CD14-positive monocyte (primary cell): ENCODE results near the gene OTUD3. TPM values are rescaled to one million over a fixed set of nuclear protein-coding genes. Genes with fewer than 3 reads are reported as not detected.
A peak's percentile ranks its signal among the peaks of the same experiment; 100 is the strongest.

Experiments
- DNase-seq, 3 donors: peaks; one replicate each; pipeline ENCODE4 v3.0.0-alpha.2; 2011 to 2022
- H2AFZ ChIP-seq: 2 replicates; pipeline ENCODE4 v1.6.0; 2012; ENCODE audit warnings: mild to moderate bottlenecking, low read depth, low read length, inconsistent platforms; ENCODE audit not compliant: insufficient read depth, poor library complexity, severe bottlenecking
- H3K27ac ChIP-seq, 2 donors: 1 replicate in 1 of 2; 2 replicates in 1 of 2; pipeline ENCODE4 v1.5.1; 2012 to 2013; ENCODE audit warnings: low read length in 2 of 2, control low read depth in 1 of 2, inconsistent platforms in 1 of 2, low read depth in 1 of 2, mild to moderate bottlenecking in 1 of 2
- H3K27me3 ChIP-seq, 2 donors: one replicate each; pipeline versions ENCODE4 v1.6.0 to v1.6.1; 2011 to 2013; ENCODE audit warnings: low read length in 2 of 2; ENCODE audit not compliant: control insufficient read depth in 2 of 2, insufficient read depth in 2 of 2
- H3K36me3 ChIP-seq, 2 donors: replicated peaks in 1 of 2; 1 replicate in 1 of 2; 2 replicates in 1 of 2; pipeline versions ENCODE4 v1.5.1 to v1.6.1; 2012 to 2013; ENCODE audit warnings: low read length in 2 of 2, control low read depth in 1 of 2, inconsistent platforms in 1 of 2, mild to moderate bottlenecking in 1 of 2; ENCODE audit not compliant: insufficient read depth in 2 of 2, control insufficient read depth in 1 of 2
- H3K4me1 ChIP-seq, 2 donors: 1 replicate in 1 of 2; 2 replicates in 1 of 2; pipeline versions ENCODE4 v1.5.1 to v1.6.1; 2012 to 2013; ENCODE audit warnings: low read length in 2 of 2, control low read depth in 1 of 2, inconsistent platforms in 1 of 2, mild to moderate bottlenecking in 1 of 2, moderate library complexity in 1 of 2; ENCODE audit not compliant: insufficient read depth in 2 of 2, control insufficient read depth in 1 of 2
- H3K4me2 ChIP-seq: replicated peaks from 2 replicates; pipeline ENCODE3; 2012; ENCODE audit warnings: low read length, moderate library complexity, mild to moderate bottlenecking; ENCODE audit not compliant: poor library complexity, severe bottlenecking; ENCODE audit errors: extremely low read depth
- H3K4me3 ChIP-seq, 3 experiments: fragments of 200-600 bp in 1 of 3; sonication (generic) in 1 of 3; replicated peaks in 1 of 3; 1 replicate in 2 of 3; 2 replicates in 1 of 3; pipeline ENCODE4 v1.5.1; 2011 to 2013; ENCODE audit warnings: low read length in 3 of 3, mild to moderate bottlenecking in 3 of 3, control low read depth in 2 of 3, low read depth in 2 of 3, inconsistent platforms in 1 of 3, moderate library complexity in 1 of 3
- H3K79me2 ChIP-seq: 2 replicates; pipeline ENCODE4 v1.6.0; 2012; ENCODE audit warnings: mild to moderate bottlenecking, control low read depth, inconsistent platforms, low read length, moderate library complexity; ENCODE audit not compliant: insufficient read depth
- H3K9ac ChIP-seq: 2 replicates; pipeline ENCODE4 v1.6.0; 2017; ENCODE audit warnings: low read length, mild to moderate bottlenecking; ENCODE audit not compliant: insufficient read depth, poor library complexity, severe bottlenecking
- H3K9me3 ChIP-seq, 2 donors: replicated peaks in 1 of 2; 1 replicate in 1 of 2; 2 replicates in 1 of 2; pipeline versions ENCODE4 v1.5.1 to v1.6.1; 2012 to 2013; ENCODE audit warnings: low read length in 2 of 2, control low read depth in 1 of 2; ENCODE audit not compliant: control insufficient read depth in 1 of 2, insufficient read depth in 1 of 2
- H4K20me1 ChIP-seq: 2 replicates; pipeline ENCODE4 v1.6.0; 2012; ENCODE audit warnings: mild to moderate bottlenecking, low read length, control low read depth, moderate library complexity; ENCODE audit not compliant: insufficient read depth
- H3K27ac Mint-ChIP-seq, 7 donors: one replicate each; pipeline ENCODE4 v1.8.0; 2020; ENCODE audit warnings: mild to moderate bottlenecking in 7 of 7, mixed read lengths in 7 of 7, moderate library complexity in 6 of 7, inconsistent platforms in 2 of 7
- H3K27me3 Mint-ChIP-seq, 3 donors: one replicate each; pipeline ENCODE4 v1.8.0; 2021 to 2022; ENCODE audit warnings: low read depth in 3 of 3, mild to moderate bottlenecking in 3 of 3, mixed read lengths in 3 of 3, moderate library complexity in 3 of 3, inconsistent platforms in 1 of 3
- H3K36me3 Mint-ChIP-seq, 2 donors: one replicate each; pipeline ENCODE4 v1.8.0; 2020; ENCODE audit warnings: mixed read lengths in 2 of 2, inconsistent platforms in 1 of 2, mild to moderate bottlenecking in 1 of 2
- H3K4me1 Mint-ChIP-seq: one replicate; pipeline ENCODE4 v1.8.0; 2020; ENCODE audit warnings: mild to moderate bottlenecking, mixed read lengths
- H3K4me3 Mint-ChIP-seq, 2 donors: one replicate each; pipeline ENCODE4 v1.8.0; 2020; ENCODE audit warnings: mild to moderate bottlenecking in 2 of 2, mixed read lengths in 2 of 2, moderate library complexity in 1 of 2
- H3K9me3 Mint-ChIP-seq, 7 donors: one replicate each; pipeline ENCODE4 v1.8.0; 2020 to 2022; ENCODE audit warnings: mixed read lengths in 7 of 7, mild to moderate bottlenecking in 6 of 7, moderate library complexity in 6 of 7, inconsistent platforms in 2 of 7
- CTCF ChIP-seq: fragments of 200-600 bp; IDR thresholded peaks from one replicate; pipeline ENCODE4 v1.8.0; 2022; ENCODE audit warnings: antibody characterized with exemption, mild to moderate bottlenecking
- WGBS: methylation state at CpG from one replicate; pipeline ENCODE4 v1.1.5; 2013; ENCODE audit warnings: missing lambda C conversion rate; ENCODE audit not compliant: insufficient coverage; 5-methylcytosine and 5-hydroxymethylcytosine counted together
- intact Hi-C, 2 donors: fragments of 100-400 bp; cut with micrococcal nuclease; formaldehyde crosslinking; loops; one replicate each; pipeline versions ENCODE4 v1.15.0 to v1.15.1; 2023
- polyA plus RNA-seq, 3 donors: library from polyadenylated mRNA; depleted of rRNA in 1 of 3; unstranded in 2 of 3; stranded (reverse) in 1 of 3; fragments of 300-500 nt in 2 of 3; fragments of >200 nt in 1 of 3; fragmentation: Illumina TruSeq in 2 of 3; gene quantifications; 1 replicate in 2 of 3; 2 replicates in 1 of 3; pipeline ENCODE4 v1.2.3, GENCODE V29; 2012 to 2021

OTUD3 gene
- polyA plus RNA-seq, 3 donors, result 0.05 to 3.8 (median 1.2) TPM

- peak; percentile 83 for TF ChIP-seq CTCF
- DNase-seq, result peak; percentile 40 to 59 (median 47)
- Histone ChIP-seq H3K79me2 (no peaks in the 10 kb centered on the region), H3K36me3 (peaks cover 3 to 19% of the 10 kb centered on the region in 2 donors), H3K27ac (no peak overlapping the region), H3K9me3 (no peaks in the 10 kb centered on the region), H3K4me2 (no peak overlapping the region), H2AFZ (no peak overlapping the region), H4K20me1 (no peaks in the 10 kb centered on the region), H3K9ac (no peak overlapping the region), H3K4me3 (no peak overlapping the region), H3K27me3 (no peaks in the 10 kb centered on the region), H3K4me1 (no peaks in the 10 kb centered on the region)
- intact Hi-C loops, result loop anchor here (1.0 to 5.0 kb wide), 3 partner anchors 234 to 277 kb away; no protein-coding TSS in a partner anchor
- Mint-ChIP-seq H3K36me3 (peaks cover 12% of the 10 kb centered on the region in 2 donors), H3K9me3 (no peaks in the 10 kb centered on the region), H3K4me3 (no peak overlapping the region), H3K4me1 (no peaks in the 10 kb centered on the region), H3K27me3 (peaks cover 2% of the 10 kb centered on the region in 3 donors), H3K27ac (no peak overlapping the region)
- 0% methylated on average over 1 of the region's 6 CpGs for WGBS
These were observed 35.9 kb downstream of the OTUD3 start for GRCh38 chr1:19918057-19918456.

GRCh38 chr1:19920132-19920710 lies 38.0 kb downstream of the OTUD3 start:
- TF ChIP-seq CTCF, result no peak
- 96% methylated on average over 19 of the region's 19 CpGs for WGBS
- no peak overlapping the region for H3K27ac Mint-ChIP-seq
- peaks cover 2 to 3% (median 3%) of the 10 kb centered on the region in 3 donors for H3K27me3 Mint-ChIP-seq
- Histone ChIP-seq H4K20me1 (no peaks in the 10 kb centered on the region), H3K9me3 (no peaks in the 10 kb centered on the region), H3K4me1 (no peaks in the 10 kb centered on the region), H3K79me2 (no peaks in the 10 kb centered on the region), H2AFZ (no peak overlapping the region), H3K4me3 (no peak overlapping the region), H3K36me3 (no peaks in the 10 kb centered on the region), H3K9ac (no peak overlapping the region), H3K27me3 (no peaks in the 10 kb centered on the region), H3K4me2 (no peak overlapping the region), H3K27ac (no peak overlapping the region)
- no peaks in the 10 kb centered on the region for H3K4me1 Mint-ChIP-seq
- DNase-seq, result no peak
- H3K36me3 Mint-ChIP-seq, result no peaks in the 10 kb centered on the region
- intact Hi-C loops, result loop anchor here in 1 of 2 donors (5.0 to 10.0 kb wide), 2 partner anchors 272 to 565 kb away; partner anchors contain the start of gene CAMK2N1
- no peak overlapping the region for H3K4me3 Mint-ChIP-seq
- no peaks in the 10 kb centered on the region for H3K9me3 Mint-ChIP-seq
